Spinal cord (tissue), 10 donors: ENCODE measurements around the gene FUT6. TPM values are rescaled to one million over a fixed set of nuclear protein-coding genes. Genes with fewer than 3 reads are reported as not detected.
A peak's percentile ranks its signal among the peaks of the same experiment; 100 is the strongest.

Experiments used
- DNase-seq, 6 donors: peaks; one replicate each; pipeline versions ENCODE4 v3.0.0 to v3.0.0-alpha.2; 2013 to 2015; ENCODE audit warnings: low spot score in 6 of 6, low read depth in 4 of 6
- H3K27ac ChIP-seq: one replicate; pipeline ENCODE4 v1.5.1; 2013; ENCODE audit warnings: low read depth, low read length, control low read depth
- H3K27me3 ChIP-seq: one replicate; pipeline ENCODE4 v1.6.1; 2013; ENCODE audit warnings: low read length; ENCODE audit not compliant: control insufficient read depth, insufficient read depth
- H3K36me3 ChIP-seq: one replicate; pipeline ENCODE4 v1.6.1; 2013; ENCODE audit warnings: low read length; ENCODE audit not compliant: control insufficient read depth, insufficient read depth
- H3K4me1 ChIP-seq: one replicate; pipeline ENCODE4 v1.6.1; 2013; ENCODE audit warnings: low read length; ENCODE audit not compliant: control insufficient read depth, insufficient read depth
- H3K4me3 ChIP-seq: one replicate; pipeline ENCODE4 v1.5.1; 2013; ENCODE audit warnings: low read depth, low read length, control low read depth
- H3K9me3 ChIP-seq: one replicate; pipeline ENCODE4 v1.6.1; 2013; ENCODE audit warnings: low read length; ENCODE audit not compliant: control insufficient read depth, insufficient read depth
- WGBS: methylation state at CpG from one replicate; pipeline ENCODE4 v1.1.5; 2013; ENCODE audit warnings: missing lambda C conversion rate; ENCODE audit not compliant: insufficient coverage; 5-methylcytosine and 5-hydroxymethylcytosine counted together
- polyA plus RNA-seq, 2 donors: library from polyadenylated mRNA; unstranded; fragments of 120-200 nt; gene quantifications; one replicate each; pipeline ENCODE4 v1.2.1, GENCODE V29; 2013; ENCODE audit not compliant: insufficient read length in 2 of 2
- total RNA-seq, 2 donors: library from RNA; depleted of rRNA in 1 of 2; stranded (reverse); fragments of 120-200 nt in 1 of 2; fragments of >200 nt in 1 of 2; gene quantifications; one replicate each; pipeline versions ENCODE4 v1.2.3 to v1.2.4, GENCODE V29; 2013 to 2014
- donor health status: healthy.

The FUT6 gene
- total and polyA plus RNA-seq, 4 donors = 0.21 TPM; not detected in 3

- Histone ChIP-seq H3K36me3 (no peaks in the 10 kb centered on the region), H3K4me3 (no peak overlapping the region), H3K27me3 (peaks cover 27% of the 10 kb centered on the region), H3K4me1 (peaks cover 36% of the 10 kb centered on the region), H3K27ac (no peak overlapping the region), H3K9me3 (no peaks in the 10 kb centered on the region)
- no peak for DNase-seq
- WGBS = 86% methylated on average over 12 of the region's 17 CpGs
Observed at GRCh38 chr19:5800361-5801270, 38.9 kb downstream of the FUT6 start.

- Histone ChIP-seq H3K4me3 (no peak overlapping the region), H3K36me3 (no peaks in the 10 kb centered on the region), H3K27ac (no peak overlapping the region), H3K9me3 (no peaks in the 10 kb centered on the region), H3K27me3 (peaks cover 21% of the 10 kb centered on the region), H3K4me1 (peaks cover 31% of the 10 kb centered on the region)
- 58% methylated on average over 33 of the region's 37 CpGs for WGBS
- DNase-seq = peak in 1 of 6 donors; percentile 38
Observed at GRCh38 chr19:5799247-5800241, 40.0 kb downstream of the FUT6 start.

GRCh38 chr19:5798244-5798643 lies 41.3 kb downstream of the FUT6 start:
- Histone ChIP-seq H3K4me3 (no peak overlapping the region), H3K4me1 (peaks cover 23% of the 10 kb centered on the region), H3K36me3 (no peaks in the 10 kb centered on the region), H3K9me3 (no peaks in the 10 kb centered on the region), H3K27me3 (peaks cover 8% of the 10 kb centered on the region), H3K27ac (no peak overlapping the region)
- 100% methylated on average over 1 of the region's 8 CpGs for WGBS
- no peak for DNase-seq

- DNase-seq = no peak
- Histone ChIP-seq H3K27me3 (no peaks in the 10 kb centered on the region), H3K27ac (no peak overlapping the region), H3K9me3 (no peaks in the 10 kb centered on the region), H3K4me3 (no peak overlapping the region), H3K36me3 (no peaks in the 10 kb centered on the region), H3K4me1 (peaks cover 21% of the 10 kb centered on the region)
- WGBS = 100% methylated on average over 1 of the region's 7 CpGs
Observed at GRCh38 chr19:5795382-5795919, 44.1 kb downstream of the FUT6 start.

- H3K27ac ChIP-seq = no peak overlapping the region
- H3K27me3 ChIP-seq = no peaks in the 10 kb centered on the region
- H3K4me1 ChIP-seq = peaks cover 21% of the 10 kb centered on the region
- H3K4me3 ChIP-seq = no peak overlapping the region
- no peak for DNase-seq
- no peaks in the 10 kb centered on the region for H3K9me3 ChIP-seq
- H3K36me3 ChIP-seq = peaks cover 19% of the 10 kb centered on the region
- 88% methylated on average over 2 of the region's 3 CpGs for WGBS
Observed at GRCh38 chr19:5793188-5793587, 46.3 kb downstream of the FUT6 start.

GRCh38 chr19:5792224-5792623 lies 47.3 kb downstream of the FUT6 start:
- Histone ChIP-seq H3K27ac (no peak overlapping the region), H3K4me1 (peaks cover 21% of the 10 kb centered on the region), H3K36me3 (peaks cover 29% of the 10 kb centered on the region), H3K27me3 (no peaks in the 10 kb centered on the region), H3K9me3 (no peaks in the 10 kb centered on the region), H3K4me3 (no peak overlapping the region)
- WGBS = 98% methylated on average over 12 of the region's 18 CpGs
- DNase-seq = no peak

- Histone ChIP-seq H3K4me1 (peaks cover 21% of the 10 kb centered on the region), H3K4me3 (peak within 1 kb of the TSS; percentile 88), H3K27ac (peak within 1 kb of the TSS; percentile 97), H3K36me3 (peaks cover 42% of the 10 kb centered on the region), H3K9me3 (no peaks in the 10 kb centered on the region), H3K27me3 (no peaks in the 10 kb centered on the region)
- under 1% methylated on average over 64 of the region's 72 CpGs for WGBS
- peak; percentile 86 to 99 (median 96) for DNase-seq
Observed at GRCh38 chr19:5790559-5791520, 48.7 kb downstream of the FUT6 start, which contains the start of gene DUS3L. Gene DUS3L, minus strand, starts transcription at chr19:5791163. Its CDS starts 22 bp downstream, at chr19:5791141.

GRCh38 chr19:5789886-5790558 lies 49.5 kb downstream of the FUT6 start:
- Histone ChIP-seq H3K4me1 (peaks cover 21% of the 10 kb centered on the region), H3K4me3 (peak overlapping the region; percentile 88), H3K36me3 (peaks cover 51% of the 10 kb centered on the region), H3K27me3 (no peaks in the 10 kb centered on the region), H3K27ac (peak overlapping the region; percentile 97), H3K9me3 (no peaks in the 10 kb centered on the region)
- no peak for DNase-seq
- 78% methylated on average over 21 of the region's 26 CpGs for WGBS
